Measurements from ENCODE around the gene SLC47A2. TPM values are rescaled to one million over a fixed set of nuclear protein-coding genes. Genes with fewer than 3 reads are reported as not detected.

The SLC47A2 gene
- 0.03 to 0.11 TPM (median 0.07 TPM) in 4 of 5 replicates, not detected in the other for total RNA-seq (2022; extraction: Qiagen RNA extraction)

GRCh38 chr17:19716108-19717030 lies at the start of gene SLC47A2:
Gene SLC47A2, minus strand, starts transcription at chr17:19716584. Its CDS starts 29 bp downstream, at chr17:19716555.

GRCh38 chr17:19747829-19748806 lies 31.7 kb upstream of the SLC47A2 start, which contains the start of gene ALDH3A1:
Gene ALDH3A1, minus strand, starts transcription at chr17:19748298. Its CDS starts 3,169 bp downstream, at chr17:19745129.

GRCh38 chr17:19648475-19649273 lies 67.7 kb downstream of the SLC47A2 start, which contains the start of gene ALDH3A2:
Gene ALDH3A2, plus strand, starts transcription at chr17:19648751. Its CDS starts 221 bp downstream, at chr17:19648972.

Other genes with a start within 250 kb of the SLC47A2 start
- gene SLC47A1, start 182.7 kb downstream of the SLC47A2 start, total RNA-seq (2022; extraction: Qiagen RNA extraction): 19.8 to 21.4 TPM (median 20.5 TPM) in 5 replicates
- 148 to 171 TPM (median 159 TPM) in 5 replicates for gene ALDH3A2, start 67.8 kb downstream of the SLC47A2 start, total RNA-seq (2022; extraction: Qiagen RNA extraction)
- gene ALDH3A1, start 31.7 kb upstream of the SLC47A2 start, total RNA-seq (2022; extraction: Qiagen RNA extraction): 780 to 1,158 TPM (median 793 TPM) in 5 replicates
- 12.7 to 18.8 TPM (median 16.6 TPM) in 5 replicates for gene ULK2, start 151.4 kb upstream of the SLC47A2 start, total RNA-seq (2022; extraction: Qiagen RNA extraction)